ENCODE results near the gene SLC9C2.
"Not testable (repeated sequence)": the region's sequence is repeated elsewhere in the genome, so short reads cannot be mapped to it uniquely, and the experiment has no call there.

SLC9C2 gene

GRCh38 chr1:173581383-173582079, 21.3 kb downstream of the SLC9C2 start:
- DNase-seq, result no peak

- DNase-seq, result no peak
Observed at GRCh38 chr1:173580658-173581057, 22.2 kb downstream of the SLC9C2 start.

- DNase-seq, result no peak
Observed at GRCh38 chr1:173580071-173580470, 22.8 kb downstream of the SLC9C2 start.

- no peak for DNase-seq
Observed at GRCh38 chr1:173573596-173573995, 29.3 kb downstream of the SLC9C2 start.

GRCh38 chr1:173572201-173572873, 30.5 kb downstream of the SLC9C2 start:
- DNase-seq, result no peak

GRCh38 chr1:173570370-173571007, 32.4 kb downstream of the SLC9C2 start:
- DNase-seq, result no peak

- no peak for DNase-seq
Observed at GRCh38 chr1:173568483-173568882, 34.4 kb downstream of the SLC9C2 start.

- DNase-seq, result not testable (repeated sequence)
Observed at GRCh38 chr1:173563846-173564245, 39.0 kb downstream of the SLC9C2 start.

- DNase-seq, result no peak
Observed at GRCh38 chr1:173562813-173563212, 40.1 kb downstream of the SLC9C2 start.

- no peak for DNase-seq
Observed at GRCh38 chr1:173561263-173561662, 41.6 kb downstream of the SLC9C2 start.

- no peak for DNase-seq
Observed at GRCh38 chr1:173560285-173560880, 42.5 kb downstream of the SLC9C2 start.

GRCh38 chr1:173555651-173556305, 47.1 kb downstream of the SLC9C2 start:
- DNase-seq, result no peak

GRCh38 chr1:173554541-173555250, 48.2 kb downstream of the SLC9C2 start:
- no peak for DNase-seq

- DNase-seq, result no peak
Observed at GRCh38 chr1:173554089-173554488, 48.8 kb downstream of the SLC9C2 start.

GRCh38 chr1:173553312-173553711, 49.6 kb downstream of the SLC9C2 start:
- DNase-seq, result no peak

- no peak for DNase-seq
Observed at GRCh38 chr1:173551699-173552098, 51.2 kb downstream of the SLC9C2 start.

GRCh38 chr1:173549813-173550212, 53.1 kb downstream of the SLC9C2 start:
- no peak for DNase-seq

GRCh38 chr1:173545688-173546087, 57.2 kb downstream of the SLC9C2 start:
- no peak for DNase-seq

GRCh38 chr1:173536223-173536622, 66.6 kb downstream of the SLC9C2 start:
- DNase-seq, result no peak

- DNase-seq, result no peak
Observed at GRCh38 chr1:173532237-173532636, 70.6 kb downstream of the SLC9C2 start.

- no peak for DNase-seq
Observed at GRCh38 chr1:173530795-173531693, 71.8 kb downstream of the SLC9C2 start.
